ENCODE data around the gene AMMECR1.
A peak's percentile ranks its signal among the peaks of the same experiment; 100 is the strongest.

Gene AMMECR1

GRCh38 chrX:110317820-110318663, at the start of gene AMMECR1:
Gene AMMECR1, minus strand, starts transcription at chrX:110318085. Its CDS starts 14 bp downstream, at chrX:110318071.
- H3K4me1 ChIP-seq (ENCODE audit: low read depth, poor library complexity, severe bottlenecking) = peaks cover 31% of the 10 kb centered on the region
- H3K27me3 ChIP-seq (ENCODE audit: insufficient read depth, low read depth) = no peaks in the 10 kb centered on the region
- H3K36me3 ChIP-seq (ENCODE audit: insufficient read depth) = no peaks in the 10 kb centered on the region
- peaks cover 48% of the 10 kb centered on the region for H3K79me2 ChIP-seq (ENCODE audit: insufficient read depth, low read depth)
- peak within 1 kb of the TSS; percentile 95 for H3K9ac ChIP-seq
- no peak for TF ChIP-seq CTCF (conservative IDR thresholded peaks at IDR 0.05; ENCODE audit: low read depth, low read length)
- H4K20me1 ChIP-seq (ENCODE audit: insufficient read depth) = no peaks in the 10 kb centered on the region
- H2AFZ ChIP-seq (ENCODE audit: low read depth) = peak within 1 kb of the TSS; percentile 87
- peak within 1 kb of the TSS; percentile 93 for H3K27ac ChIP-seq
- peak within 1 kb of the TSS; percentile 95 for H3K4me2 ChIP-seq
- H3K4me3 ChIP-seq (IDR thresholded peaks at IDR 0.05; ENCODE audit: insufficient read depth, low read depth, low read length) = no peak within 1 kb of the TSS

GRCh38 chrX:110363244-110363643, 45.4 kb upstream of the AMMECR1 start:
- Histone ChIP-seq H3K27me3 (ENCODE audit: insufficient read depth, low read depth) (no peaks in the 10 kb centered on the region), H2AFZ (ENCODE audit: low read depth) (no peak overlapping the region)
- no peak for TF ChIP-seq CTCF (conservative IDR thresholded peaks at IDR 0.05; ENCODE audit: low read depth, low read length)

GRCh38 chrX:110359273-110359672, 41.4 kb upstream of the AMMECR1 start:
- no peak overlapping the region for H3K4me2 ChIP-seq
- no peaks in the 10 kb centered on the region for H3K27me3 ChIP-seq (ENCODE audit: insufficient read depth, low read depth)
- no peak overlapping the region for H3K9ac ChIP-seq
- no peak overlapping the region for H3K4me3 ChIP-seq (IDR thresholded peaks at IDR 0.05; ENCODE audit: insufficient read depth, low read depth, low read length)
- H3K27ac ChIP-seq = no peak overlapping the region
- no peak for TF ChIP-seq CTCF (conservative IDR thresholded peaks at IDR 0.05; ENCODE audit: low read depth, low read length)
- no peaks in the 10 kb centered on the region for H3K4me1 ChIP-seq (ENCODE audit: low read depth, poor library complexity, severe bottlenecking)
- no peaks in the 10 kb centered on the region for H3K36me3 ChIP-seq (ENCODE audit: insufficient read depth)
- no peak overlapping the region for H2AFZ ChIP-seq (ENCODE audit: low read depth)
- no peaks in the 10 kb centered on the region for H3K79me2 ChIP-seq (ENCODE audit: insufficient read depth, low read depth)
- H4K20me1 ChIP-seq (ENCODE audit: insufficient read depth) = no peaks in the 10 kb centered on the region

More at GRCh38 chrX:110363244-110363643, 45.4 kb upstream of the AMMECR1 start:
- Histone ChIP-seq H3K4me2 (no peak overlapping the region), H3K9ac (no peak overlapping the region), H3K36me3 (ENCODE audit: insufficient read depth) (no peaks in the 10 kb centered on the region), H3K4me3 (IDR thresholded peaks at IDR 0.05; ENCODE audit: insufficient read depth, low read depth, low read length) (no peak overlapping the region), H3K79me2 (ENCODE audit: insufficient read depth, low read depth) (no peaks in the 10 kb centered on the region), H3K27ac (no peak overlapping the region), H3K4me1 (ENCODE audit: low read depth, poor library complexity, severe bottlenecking) (no peaks in the 10 kb centered on the region), H4K20me1 (ENCODE audit: insufficient read depth) (no peaks in the 10 kb centered on the region)

GRCh38 chrX:110358548-110358947, 40.7 kb upstream of the AMMECR1 start, which contains the start of gene RTL9:
Gene RTL9, plus strand, starts transcription at chrX:110358848. Its CDS starts 91,770 bp downstream, at chrX:110450618.
- Histone ChIP-seq H3K4me2 (no peak within 1 kb of the TSS), H3K36me3 (ENCODE audit: insufficient read depth) (no peaks in the 10 kb centered on the region), H3K79me2 (ENCODE audit: insufficient read depth, low read depth) (no peaks in the 10 kb centered on the region), H3K9ac (no peak within 1 kb of the TSS), H4K20me1 (ENCODE audit: insufficient read depth) (no peaks in the 10 kb centered on the region), H3K4me3 (IDR thresholded peaks at IDR 0.05; ENCODE audit: insufficient read depth, low read depth, low read length) (no peak within 1 kb of the TSS), H3K27me3 (ENCODE audit: insufficient read depth, low read depth) (no peaks in the 10 kb centered on the region), H2AFZ (ENCODE audit: low read depth) (no peak within 1 kb of the TSS), H3K27ac (no peak within 1 kb of the TSS), H3K4me1 (ENCODE audit: low read depth, poor library complexity, severe bottlenecking) (no peaks in the 10 kb centered on the region)
- no peak for TF ChIP-seq CTCF (conservative IDR thresholded peaks at IDR 0.05; ENCODE audit: low read depth, low read length)
